NOMO-1 treated with DMSO at 0.1 percent for 48 hours (cell line): Measurements from ENCODE around the gene AOX1.
A peak's percentile ranks its signal among the peaks of the same experiment; 100 is the strongest.
"Not testable (repeated sequence)": the region's sequence is repeated elsewhere in the genome, so short reads cannot be mapped to it uniquely, and the experiment has no call there.

Source experiments
- DNase-seq: peaks from one replicate; lab custom pipeline; 2025; ENCODE audit not compliant: unreplicated experiment; lab: John Stamatoyannopoulos, UW

Gene AOX1

DNA sequence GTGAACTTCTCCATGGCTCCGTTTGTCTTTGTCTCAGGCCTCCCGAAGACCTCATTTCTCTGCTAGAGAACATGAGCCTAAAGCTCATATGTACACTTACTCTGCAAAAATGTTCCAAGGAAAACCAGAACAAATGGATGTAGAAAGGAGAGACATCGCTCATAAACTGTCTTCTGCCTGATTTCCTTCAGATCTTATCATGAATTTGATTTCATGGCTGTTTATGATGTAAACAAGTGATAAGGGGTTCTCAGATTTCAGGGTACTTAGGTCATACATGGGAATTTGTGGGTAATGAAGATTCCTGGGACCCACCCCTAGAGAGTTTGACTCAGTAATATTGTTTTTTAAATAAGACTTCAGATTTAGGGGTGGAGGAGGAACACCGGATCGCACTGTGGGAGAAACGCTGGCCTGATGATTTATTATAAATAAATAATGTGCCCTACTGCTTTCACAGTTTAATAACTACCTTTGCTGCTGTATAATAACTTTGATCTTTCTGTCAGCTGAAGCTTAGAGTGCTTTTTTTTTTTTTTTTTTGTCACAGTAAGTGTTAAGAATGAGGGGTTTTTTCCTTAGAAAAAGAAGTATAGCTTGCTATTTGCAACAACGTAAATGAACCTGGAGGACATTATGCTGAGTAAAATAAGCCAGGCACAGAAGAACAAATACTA lies 14.9 kb downstream of the AOX1 start:
- no peak for DNase-seq

DNA sequence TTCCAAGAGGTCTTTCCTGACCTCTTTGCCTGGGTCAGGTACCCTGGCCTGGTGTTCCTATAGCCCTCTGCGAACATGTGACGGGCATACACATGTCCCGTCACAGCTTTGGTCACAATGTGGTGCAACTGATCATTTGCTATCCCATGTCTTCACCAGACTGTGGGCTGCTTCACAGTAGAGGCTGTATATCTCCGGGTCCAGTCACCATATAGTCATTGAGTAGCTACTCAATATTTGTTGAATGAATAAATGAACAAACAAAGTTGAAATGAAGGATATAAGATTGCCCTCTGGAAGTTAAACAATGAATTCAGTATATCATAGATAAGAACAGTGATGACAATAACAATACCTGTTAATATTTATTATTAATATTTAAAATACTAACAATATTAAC lies 16.8 kb downstream of the AOX1 start:
- no peak for DNase-seq

DNA sequence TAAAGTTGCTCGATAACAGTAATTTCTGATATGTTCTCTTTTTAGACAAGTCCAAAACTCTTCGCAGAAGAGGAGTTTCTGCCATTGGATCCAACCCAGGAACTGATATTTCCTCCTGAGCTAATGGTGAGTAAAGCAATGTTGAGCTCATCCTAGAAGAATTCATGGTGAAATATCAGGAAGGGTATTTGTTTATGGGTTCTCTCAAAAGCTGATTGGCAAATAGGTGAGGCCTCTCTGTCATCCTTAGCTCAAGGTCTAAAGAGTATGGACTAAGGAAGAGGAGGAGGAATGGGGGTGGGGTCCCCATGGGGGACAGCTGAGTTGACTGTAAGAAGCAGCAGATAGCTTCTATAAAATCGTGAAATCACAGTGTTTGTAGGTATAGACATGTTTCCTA lies 18.2 kb downstream of the AOX1 start:
- no peak for DNase-seq

DNA sequence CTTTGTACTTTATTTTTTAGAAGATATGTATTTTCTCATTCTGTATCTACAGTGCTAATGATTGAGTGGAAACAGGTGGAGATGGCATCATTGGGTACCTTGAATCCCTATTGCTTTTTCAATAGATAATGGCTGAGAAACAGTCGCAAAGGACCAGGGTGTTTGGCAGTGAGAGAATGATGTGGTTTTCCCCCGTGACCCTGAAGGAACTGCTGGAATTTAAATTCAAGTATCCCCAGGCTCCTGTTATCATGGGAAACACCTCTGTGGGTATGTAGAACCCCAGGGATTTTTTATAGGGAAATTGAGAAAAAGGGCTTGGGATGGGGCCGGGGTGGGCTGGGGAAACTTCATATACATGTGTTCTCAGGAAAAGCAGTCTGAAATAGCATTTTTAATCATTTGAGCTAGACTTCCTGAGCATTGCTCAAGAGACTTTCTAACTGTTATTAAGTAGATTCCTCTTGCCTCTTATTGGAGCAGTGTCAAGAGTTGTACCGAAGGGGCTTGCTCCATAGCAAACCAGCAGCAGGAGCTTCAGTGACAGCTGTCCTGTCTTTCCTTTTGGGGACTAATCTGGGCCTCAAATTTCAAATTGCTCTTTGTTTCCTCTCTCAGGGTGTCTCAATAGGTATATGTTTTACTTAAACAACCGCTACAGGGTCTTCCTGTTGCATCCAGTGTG lies 18.9 kb downstream of the AOX1 start:
- DNase-seq = no peak

DNA sequence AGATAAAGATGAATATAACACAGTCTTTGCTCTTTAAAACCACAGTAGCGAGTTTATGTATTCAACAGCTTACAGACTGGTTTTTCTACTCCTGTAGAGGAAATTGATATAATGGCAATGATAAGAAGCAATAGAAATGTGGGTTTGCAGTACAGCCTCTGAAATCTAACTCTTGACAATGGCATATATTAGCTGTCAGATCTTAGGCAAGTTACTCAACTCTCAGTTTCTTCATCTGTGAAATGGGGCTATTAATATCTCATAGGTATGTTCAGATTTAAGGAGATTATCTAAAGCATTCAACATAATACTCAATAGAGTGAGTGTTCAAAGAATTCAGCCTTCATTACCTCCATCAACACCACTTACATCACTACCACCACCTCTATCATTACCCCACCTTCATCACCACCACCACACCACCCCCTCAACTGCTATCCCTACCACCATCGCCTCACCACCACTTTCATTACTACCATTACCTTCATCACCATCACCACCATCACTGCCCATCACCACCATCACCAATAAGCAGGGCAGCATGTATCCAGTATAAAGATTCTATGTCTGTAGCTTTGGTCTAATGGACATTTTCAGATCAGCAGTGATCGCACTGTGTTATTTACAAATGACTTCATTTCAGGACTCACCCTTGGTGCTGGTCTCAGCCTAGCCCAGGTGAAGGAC lies 22.7 kb downstream of the AOX1 start:
- DNase-seq = no peak

DNA sequence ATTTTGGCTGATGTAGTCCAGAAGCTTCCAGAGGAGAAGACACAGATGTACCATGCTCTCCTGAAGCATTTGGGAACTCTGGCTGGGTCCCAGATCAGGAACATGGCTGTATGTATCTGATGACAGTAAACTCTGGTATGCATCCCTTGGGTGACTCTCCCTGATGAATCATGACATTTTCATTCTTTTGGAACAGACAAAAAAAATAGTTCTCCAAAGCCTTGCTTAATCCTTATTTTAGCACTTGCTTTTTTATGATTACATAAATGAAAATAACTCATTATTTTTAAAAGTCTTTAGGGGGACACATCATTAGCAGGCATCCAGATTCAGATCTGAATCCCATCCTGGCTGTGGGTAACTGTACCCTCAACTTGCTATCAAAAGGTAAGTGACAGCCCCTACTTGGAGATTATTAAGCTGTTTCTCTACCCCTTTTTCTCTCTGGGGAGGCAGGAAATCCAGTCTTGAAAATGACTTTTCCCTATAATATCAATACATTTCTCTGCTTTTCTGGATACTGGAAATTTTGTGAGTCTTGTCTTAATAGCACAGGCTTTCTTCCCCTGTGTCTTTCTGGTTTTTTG lies 23.3 kb downstream of the AOX1 start:
- DNase-seq = no peak

DNA sequence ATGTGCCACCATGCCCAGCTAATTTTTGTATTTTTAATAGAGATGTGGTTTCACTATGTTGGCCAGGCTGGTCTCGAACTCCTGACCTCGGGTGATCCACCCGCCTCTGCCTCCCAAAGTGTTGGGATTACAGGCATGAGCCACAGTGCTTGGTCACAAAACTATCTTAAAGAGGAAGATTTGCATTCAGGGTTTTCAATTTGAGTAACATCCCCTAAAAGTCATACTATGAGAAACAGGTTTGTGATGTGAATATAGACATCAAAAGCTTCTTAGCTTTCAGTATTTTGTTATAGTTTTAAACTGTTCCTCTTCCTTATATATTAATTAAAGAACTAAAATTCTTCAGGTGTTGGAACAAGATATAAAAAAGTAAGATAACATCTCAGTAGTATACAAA lies 24.4 kb downstream of the AOX1 start:
- not testable (repeated sequence) for DNase-seq

DNA sequence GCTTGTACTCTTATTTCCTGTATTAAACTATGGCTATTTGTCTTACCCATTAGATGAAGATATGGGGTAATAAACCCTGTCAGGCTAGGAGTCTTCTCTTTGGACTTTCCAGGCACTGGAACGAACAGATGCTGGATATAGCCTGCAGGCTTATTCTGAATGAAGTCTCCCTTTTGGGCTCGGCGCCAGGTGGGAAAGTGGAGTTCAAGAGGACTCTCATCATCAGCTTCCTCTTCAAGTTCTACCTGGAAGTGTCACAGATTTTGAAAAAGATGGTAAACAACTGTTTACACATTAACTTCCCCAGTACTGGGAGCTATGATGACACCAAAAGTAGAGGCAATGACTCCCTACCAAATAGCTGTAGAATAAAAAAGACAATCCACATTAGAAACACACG lies 27.9 kb downstream of the AOX1 start:
- no peak for DNase-seq

DNA sequence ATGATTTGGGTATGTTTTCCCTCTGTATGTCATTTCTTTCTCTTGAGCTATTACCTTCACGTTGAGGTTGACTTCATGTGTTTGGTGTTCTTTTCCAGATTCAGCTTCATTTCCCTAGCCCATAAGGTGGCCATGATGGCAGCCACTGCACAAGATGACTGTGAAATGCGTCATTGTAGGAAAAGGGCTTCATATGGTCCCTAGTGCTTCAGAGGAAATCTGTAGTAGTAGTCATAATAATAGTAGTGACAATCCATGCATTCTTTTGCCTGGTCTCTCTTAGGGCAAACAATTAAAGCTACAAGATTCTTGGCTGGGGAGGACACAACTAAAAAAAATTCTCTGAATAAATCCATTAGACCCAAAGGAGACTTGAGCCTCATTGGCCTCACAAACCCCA lies 28.4 kb downstream of the AOX1 start:
- no peak for DNase-seq

DNA sequence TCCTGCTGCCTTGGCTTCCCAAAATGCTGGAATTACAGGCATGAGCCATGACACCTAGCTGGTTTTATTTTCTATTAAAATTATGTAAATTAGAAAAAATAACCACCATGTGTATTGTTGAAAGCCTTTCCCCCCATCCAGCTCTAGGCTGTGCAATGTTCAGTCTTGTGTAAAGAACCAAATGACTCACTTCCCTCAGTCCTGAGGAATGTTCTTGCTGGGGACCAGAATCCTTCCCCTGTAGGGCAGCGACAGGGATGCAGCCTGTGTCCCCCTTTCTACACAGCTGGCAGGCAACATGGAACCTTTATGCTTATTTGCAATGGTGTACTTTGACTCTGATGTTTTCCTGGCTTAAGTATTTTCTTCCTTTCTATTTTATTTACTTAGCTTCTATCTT lies 29.4 kb downstream of the AOX1 start:
- peak; percentile 17 for DNase-seq

DNA sequence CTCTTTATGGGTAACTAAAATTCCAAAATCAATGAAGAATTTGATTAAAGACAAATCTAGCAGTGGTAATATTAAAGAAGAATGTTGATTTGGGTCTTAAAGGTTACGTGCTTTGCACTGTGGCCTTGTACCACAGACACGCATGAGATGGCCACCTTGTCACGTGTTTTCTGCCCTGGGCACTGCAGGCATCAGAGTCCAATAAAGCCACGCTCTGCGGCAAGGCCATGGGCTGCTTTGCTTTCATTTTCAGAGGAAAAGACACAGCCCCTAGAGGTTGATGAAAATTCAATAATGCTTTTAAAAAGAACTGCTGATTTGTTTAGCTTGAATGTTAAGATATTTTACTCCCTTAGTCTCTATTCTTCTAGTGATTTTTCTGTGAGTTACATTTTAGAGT lies 30.4 kb downstream of the AOX1 start:
- DNase-seq = peak; percentile 57

DNA sequence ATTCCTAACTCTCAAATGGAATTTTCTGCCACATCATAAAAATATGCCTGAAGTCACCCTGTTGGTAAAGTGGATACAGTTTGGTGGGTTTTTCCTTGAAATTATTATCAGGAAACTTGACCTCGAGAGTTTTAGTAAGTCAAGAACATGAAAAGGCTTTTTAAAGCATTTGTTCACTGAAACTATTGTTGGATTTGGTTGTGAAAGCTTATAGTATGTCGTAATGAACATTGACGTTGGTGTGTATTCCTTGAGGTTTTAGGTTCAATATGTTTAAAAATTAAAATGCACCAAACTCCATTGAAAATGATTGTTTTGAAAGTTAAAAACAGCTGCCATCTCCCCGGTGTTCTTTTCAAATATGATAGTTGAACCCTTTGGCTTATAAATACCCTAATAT lies 30.8 kb downstream of the AOX1 start:
- peak; percentile 40 for DNase-seq

DNA sequence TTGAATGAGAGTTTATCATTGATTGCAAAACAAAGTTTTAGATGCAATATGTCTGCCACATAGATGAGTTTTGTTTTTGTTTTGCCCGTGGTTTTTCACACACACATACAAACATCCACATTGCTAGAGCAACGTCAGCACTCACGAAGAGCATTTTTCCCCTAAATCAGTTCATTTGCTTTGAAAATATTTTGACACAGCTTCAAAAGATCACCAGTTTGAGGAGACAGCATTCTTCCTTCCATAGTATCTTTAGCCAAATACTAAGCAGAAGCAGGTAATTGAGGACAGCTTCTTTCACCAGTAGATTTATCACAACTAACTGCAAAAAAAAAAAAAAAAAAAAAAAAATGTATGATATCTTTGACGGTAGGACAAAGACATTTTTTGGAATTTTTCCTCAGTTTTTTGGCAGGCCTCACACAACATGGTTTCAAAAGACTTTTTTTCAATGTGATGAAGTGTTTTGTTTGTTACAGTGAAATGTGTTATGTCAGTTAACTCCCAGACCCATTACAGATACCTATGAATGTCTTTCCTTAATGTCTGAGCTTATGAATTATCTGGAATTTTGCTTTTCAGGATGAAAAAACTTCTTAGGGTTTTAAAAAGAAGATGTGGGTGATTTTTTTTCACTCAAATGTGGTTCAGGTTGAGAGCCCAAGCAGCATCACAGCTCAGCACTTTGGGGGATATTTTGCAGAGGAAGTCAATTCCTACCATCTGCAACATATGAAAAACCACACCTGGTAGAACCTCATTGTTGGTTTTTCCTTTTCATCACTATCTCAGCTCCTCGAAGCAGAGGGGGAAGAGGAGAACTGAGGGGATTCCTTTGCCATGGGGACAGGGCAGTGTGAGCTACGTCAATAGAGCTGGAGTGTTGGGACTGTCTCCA lies 31.6 kb downstream of the AOX1 start:
- DNase-seq = no peak

DNA sequence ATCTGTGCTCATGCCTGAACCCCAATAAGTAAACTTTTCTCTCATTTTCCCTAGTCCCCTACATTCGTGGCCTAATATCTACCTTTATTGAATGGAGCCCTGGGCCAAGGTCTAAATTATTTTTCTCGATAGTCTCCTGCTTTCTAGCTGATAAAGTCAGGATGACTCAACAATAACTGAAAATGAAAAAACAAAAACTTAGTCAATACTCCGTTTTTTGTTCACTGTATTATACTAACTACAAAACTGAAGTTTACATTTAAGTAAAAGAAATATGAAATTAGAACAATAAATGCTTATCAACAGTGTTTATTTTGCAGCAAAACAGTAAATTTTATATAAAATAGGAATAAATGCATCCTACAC lies 32.2 kb downstream of the AOX1 start:
- DNase-seq = no peak

DNA sequence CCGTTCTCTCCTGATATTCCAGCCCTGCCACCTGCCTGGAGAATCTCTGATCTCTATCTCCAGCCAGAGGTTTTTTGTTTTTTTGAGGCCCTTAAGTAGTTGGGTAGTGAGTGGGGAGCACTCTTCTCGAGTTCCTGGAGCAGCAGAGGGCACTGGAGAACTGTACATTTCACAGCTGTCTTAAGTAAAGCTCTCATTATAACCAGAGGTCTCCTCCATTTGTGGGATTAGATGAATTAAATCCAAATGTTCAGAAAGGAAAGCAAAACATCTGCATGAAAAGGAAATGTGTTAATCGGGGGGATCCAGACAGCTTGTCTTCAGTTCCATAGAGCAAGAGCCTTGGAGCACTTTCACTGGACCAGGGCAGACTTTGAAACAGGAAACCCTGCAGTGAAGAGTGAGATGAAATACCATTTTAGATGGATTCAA lies 32.8 kb downstream of the AOX1 start:
- peak; percentile 43 for DNase-seq

DNA sequence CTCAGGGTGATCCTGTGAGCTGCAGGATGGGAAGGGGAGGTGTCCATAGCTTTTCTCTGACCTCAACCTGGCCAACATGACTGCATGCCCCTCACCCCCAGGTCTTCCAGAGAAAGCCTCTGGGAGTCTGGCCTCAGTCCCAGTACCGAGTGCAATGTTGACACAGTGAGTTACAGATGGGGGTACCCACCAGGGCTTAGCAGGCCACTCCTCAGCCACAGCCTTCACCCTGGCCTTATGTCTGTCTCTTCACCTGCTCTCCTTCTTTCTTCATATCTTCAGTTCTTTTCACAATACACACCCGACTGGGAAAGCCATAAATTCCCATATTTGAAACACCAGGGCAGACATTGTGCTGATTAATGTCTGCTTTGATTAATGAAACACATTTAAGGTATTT lies 33.5 kb downstream of the AOX1 start:
- DNase-seq = no peak

DNA sequence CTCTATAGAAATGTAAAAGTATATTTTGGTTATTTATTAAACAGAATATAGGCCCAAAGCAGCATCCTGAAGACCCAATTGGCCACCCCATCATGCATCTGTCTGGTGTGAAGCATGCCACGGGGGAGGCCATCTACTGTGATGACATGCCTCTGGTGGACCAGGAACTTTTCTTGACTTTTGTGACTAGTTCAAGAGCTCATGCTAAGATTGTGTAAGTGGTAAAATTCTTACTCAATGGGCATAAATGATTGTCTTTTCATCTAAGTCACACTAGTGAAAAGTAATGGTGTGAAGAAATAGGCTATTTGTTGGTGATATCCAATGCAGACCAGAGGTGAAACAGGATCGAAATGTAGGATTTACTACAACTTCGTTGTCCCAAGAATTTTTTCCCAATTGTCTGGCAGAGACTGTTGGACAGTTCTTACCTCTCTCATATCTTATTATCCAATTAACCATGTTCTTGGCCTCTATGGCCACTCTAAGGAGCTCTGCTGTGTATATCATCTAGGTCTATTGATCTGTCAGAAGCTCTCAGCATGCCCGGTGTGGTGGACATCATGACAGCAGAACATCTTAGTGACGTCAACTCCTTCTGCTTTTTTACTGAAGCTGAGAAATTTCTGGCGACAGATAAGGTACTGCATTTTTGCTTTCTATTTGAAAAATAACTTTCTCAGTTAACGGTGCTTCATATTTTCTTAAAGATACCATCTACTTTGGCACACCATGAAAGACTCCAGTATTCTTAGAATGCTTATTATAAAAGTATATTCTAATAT lies 35.0 kb downstream of the AOX1 start:
- peak; percentile 56 for DNase-seq

DNA sequence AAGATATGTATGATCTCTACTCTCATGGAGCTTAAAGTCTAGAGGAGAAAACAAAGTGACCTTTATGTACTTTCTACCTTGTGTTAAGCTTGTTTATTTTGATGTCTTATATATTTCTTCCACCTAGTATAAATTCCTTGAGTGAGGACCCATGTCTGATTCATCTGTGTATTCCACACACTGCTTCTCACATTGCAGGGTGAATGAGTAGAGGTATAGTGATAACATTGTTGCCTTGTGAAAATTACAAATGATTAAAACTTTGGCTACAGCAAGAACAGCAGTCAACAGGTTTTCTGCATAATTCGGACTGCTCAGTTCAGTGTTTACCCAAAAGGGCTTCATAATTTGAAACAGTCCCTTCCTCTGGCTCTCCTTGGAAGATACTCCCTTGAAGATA lies 36.3 kb downstream of the AOX1 start:
- no peak for DNase-seq

DNA sequence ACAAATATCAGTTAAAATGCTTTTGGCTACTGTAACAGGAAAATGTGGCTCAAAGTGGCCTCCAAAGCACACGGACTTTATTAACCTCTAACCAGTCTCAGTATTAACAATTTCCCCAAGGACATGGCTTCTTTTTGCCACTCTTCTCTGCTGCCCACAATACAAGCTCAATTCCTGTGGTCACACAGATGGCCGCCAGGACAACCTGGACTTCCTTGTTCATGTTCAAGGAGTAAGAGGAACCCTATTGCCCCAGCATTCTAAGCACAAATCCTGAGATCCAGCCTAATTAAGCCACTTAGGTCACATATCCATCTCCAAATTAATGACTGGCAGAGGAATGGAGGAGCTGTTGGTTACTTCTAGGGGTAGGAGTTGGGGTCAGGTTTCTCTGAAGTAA lies 38.2 kb downstream of the AOX1 start:
- no peak for DNase-seq

DNA sequence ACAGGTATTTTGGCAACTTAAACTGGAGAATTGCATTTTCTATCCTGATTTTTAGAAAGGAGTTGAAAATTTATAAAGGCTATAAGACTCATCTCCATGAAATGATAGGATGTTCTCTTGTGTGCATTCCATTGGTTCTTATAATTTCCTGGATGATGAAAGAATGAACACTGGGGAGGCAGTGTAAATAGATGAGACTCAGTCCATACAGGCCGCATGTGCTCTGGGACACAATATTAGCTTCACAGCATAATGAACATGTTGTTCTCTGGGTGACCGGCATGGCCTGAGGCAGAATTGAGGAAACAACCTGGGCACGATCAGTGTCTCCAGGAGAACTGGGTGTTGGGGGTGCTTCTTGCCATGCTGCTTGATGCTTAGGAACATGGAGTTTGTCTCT lies 38.8 kb downstream of the AOX1 start:
- DNase-seq = no peak
